HepG2 (cell line): ENCODE results near the gene OLFM1. TPM values are rescaled to one million over a fixed set of nuclear protein-coding genes. Genes with fewer than 3 reads are reported as not detected.

ENCODE experiments used
- ATAC-seq: fragments of 200-7000 bp; cut with Tn5 transposase; 3 replicates; pipeline ENCODE4 v1.9.1; 2020; ENCODE audit warnings: mild to moderate bottlenecking, moderate library complexity
- BruUV-seq: library from RNA; stranded (reverse); fragments of 400-500 nt; replicated peaks from 2 replicates; lab custom pipeline; 2021; lab: Mats Ljungman, UMichigan
- CTCF ChIA-PET: fragments of 300-600 bp; formaldehyde crosslinking; extraction: SDS; loops from one replicate; lab custom pipeline; 2021; ENCODE audit warnings: low total read pairs, inconsistent platforms, low intra/inter-chr PET ratio; lab: Yijun Ruan, JAX
- POLR2A ChIA-PET: fragments of 350-600 bp; sonication (Branson Sonifier 250); formaldehyde crosslinking; loops from one replicate; lab custom pipeline; 2020; ENCODE audit warnings: antibody characterized with exemption, inconsistent platforms; lab: Yijun Ruan, JAX
- DNase-seq: peaks from one replicate; pipeline ENCODE4 v3.0.0-alpha.2; 2015; ENCODE audit warnings: low spot score
- FAIRE-seq: peaks from 3 replicates; lab custom pipeline; 2011; peaks lifted over from hg19 to GRCh38; lab: Jason Lieb, UNC
- H2AFZ ChIP-seq: one replicate; pipeline ENCODE4 v1.6.1; 2011; ENCODE audit warnings: low read length, inconsistent platforms
- H3K27ac ChIP-seq: fragments of 300-600 bp; 3 replicates; pipeline ENCODE4 v1.8.0; 2011; ENCODE audit warnings: mixed run types, mild to moderate bottlenecking, mixed read lengths, low read length, inconsistent platforms; ENCODE audit not compliant: insufficient read depth; ENCODE audit errors: extremely low read length
- H3K27me3 ChIP-seq, 2 experiments: fragments of 200-600 bp in 1 of 2; 2 replicates in 1 of 2; 3 replicates in 1 of 2; pipeline versions ENCODE4 v1.6.0 to v1.8.0; 2011; ENCODE audit warnings: low read length in 2 of 2, mild to moderate bottlenecking in 2 of 2, moderate library complexity in 2 of 2, inconsistent platforms in 1 of 2; ENCODE audit not compliant: insufficient read depth in 2 of 2, control insufficient read depth in 1 of 2
- H3K36me3 ChIP-seq, 2 experiments: fragments of 200-600 bp in 1 of 2; replicated peaks in 1 of 2; 2 replicates in 1 of 2; 3 replicates in 1 of 2; pipeline versions ENCODE4 v1.5.1 to v1.8.0; 2011; ENCODE audit warnings: low read length in 2 of 2, inconsistent platforms in 1 of 2; ENCODE audit not compliant: insufficient read depth in 2 of 2, control insufficient read depth in 1 of 2
- H3K4me1 ChIP-seq: 2 replicates; pipeline ENCODE4 v1.5.1; 2012; ENCODE audit warnings: low read length, inconsistent platforms; ENCODE audit not compliant: insufficient read depth
- H3K4me2 ChIP-seq: 2 replicates; pipeline ENCODE4 v1.6.0; 2011; ENCODE audit warnings: low read depth, low read length, inconsistent platforms
- H3K4me3 ChIP-seq, 3 experiments: fragments of 200-600 bp in 1 of 3; sonication (generic), shearing (Covaris generic) in 1 of 3; replicated peaks in 1 of 3; 2 replicates each; pipeline ENCODE4 v1.5.1; 2011 to 2016; ENCODE audit warnings: low read length in 3 of 3, inconsistent platforms in 2 of 3, low read depth in 2 of 3, mild to moderate bottlenecking in 2 of 3, control low read depth in 1 of 3, mixed read lengths in 1 of 3; ENCODE audit not compliant: insufficient read depth in 1 of 3
- H3K79me2 ChIP-seq: one replicate; pipeline ENCODE4 v1.6.1; 2011; ENCODE audit warnings: low read length, inconsistent platforms; ENCODE audit not compliant: insufficient read depth
- H3K9ac ChIP-seq: 2 replicates; pipeline ENCODE4 v1.6.0; 2011; ENCODE audit warnings: mild to moderate bottlenecking, low read depth, low read length, inconsistent platforms; ENCODE audit not compliant: insufficient read depth
- H3K9me3 ChIP-seq: 2 replicates; pipeline ENCODE4 v1.5.1; 2012; ENCODE audit warnings: mild to moderate bottlenecking, low read length
- H4K20me1 ChIP-seq: 2 replicates; pipeline ENCODE4 v1.6.0; 2011; ENCODE audit warnings: inconsistent platforms, mild to moderate bottlenecking, low read length, moderate library complexity; ENCODE audit not compliant: insufficient read depth
- BORCS8-MEF2B ChIP-seq: sonication (generic); formaldehyde crosslinking; IDR thresholded peaks from 2 replicates; pipeline ENCODE4 v1.8.0; 2022; ENCODE audit warnings: mild to moderate bottlenecking, missing genetic modification reagents
- CBX5 ChIP-seq: sonication (generic); formaldehyde crosslinking; IDR thresholded peaks from 2 replicates; pipeline ENCODE4 v1.4.0; 2020; ENCODE audit warnings: missing genetic modification reagents, borderline replicate concordance
- ETV6 ChIP-seq: sonication (generic); formaldehyde crosslinking; conservative IDR thresholded peaks from 2 replicates; pipeline ENCODE4 v1.4.0; 2020; ENCODE audit warnings: missing genetic modification reagents
- HHEX ChIP-seq: IDR thresholded peaks from 2 replicates; pipeline ENCODE4 v1.6.1; 2016; ENCODE audit warnings: control low read depth
- NR2F1 ChIP-seq, 2 experiments: fragments of 450-650 bp in 1 of 2; formaldehyde crosslinking in 1 of 2; IDR thresholded peaks; 2 replicates each; pipeline versions ENCODE4 v1.5.0 to v1.6.1; 2016 to 2020; ENCODE audit warnings: mild to moderate bottlenecking in 1 of 2, missing compliant biosample characterization in 1 of 2, missing genetic modification reagents in 1 of 2, moderate library complexity in 1 of 2
- POLR2AphosphoS2 ChIP-seq: IDR thresholded peaks from 2 replicates; pipeline ENCODE4 v1.6.1; 2011; ENCODE audit warnings: low read depth, low read length, improper control_type of control experiment
- SMYD3 ChIP-seq: sonication (generic); formaldehyde crosslinking; IDR thresholded peaks from 2 replicates; pipeline ENCODE4 v1.8.1; 2023; ENCODE audit warnings: mild to moderate bottlenecking, missing genetic modification reagents
- YEATS2 ChIP-seq: sonication (generic); formaldehyde crosslinking; IDR thresholded peaks from 2 replicates; pipeline ENCODE4 v1.4.0; 2020; ENCODE audit warnings: missing genetic modification reagents, borderline replicate concordance
- ZBTB7A ChIP-seq: sonication (generic); formaldehyde crosslinking; IDR thresholded peaks from 2 replicates; pipeline ENCODE4 v1.8.0; 2022; ENCODE audit warnings: mild to moderate bottlenecking, missing genetic modification reagents
- ZFAT ChIP-seq: sonication (generic); formaldehyde crosslinking; conservative IDR thresholded peaks from 2 replicates; pipeline ENCODE4 v1.8.1; 2023; ENCODE audit warnings: missing genetic modification reagents, inconsistent platforms
- ZNF343 ChIP-seq: sonication (generic); formaldehyde crosslinking; IDR thresholded peaks from 2 replicates; pipeline ENCODE4 v1.4.0; 2020; ENCODE audit warnings: mild to moderate bottlenecking, missing genetic modification reagents
- ZNF362 ChIP-seq: sonication (generic); formaldehyde crosslinking; IDR thresholded peaks from 2 replicates; pipeline ENCODE4 v1.4.0; 2020; ENCODE audit warnings: missing genetic modification reagents, mild to moderate bottlenecking, borderline replicate concordance
- ZNF512B ChIP-seq: sonication (generic); formaldehyde crosslinking; IDR thresholded peaks from 2 replicates; pipeline ENCODE4 v1.5.1; 2020; ENCODE audit warnings: missing genetic modification reagents, mild to moderate bottlenecking, borderline replicate concordance
- ZNF644 ChIP-seq: IDR thresholded peaks from 2 replicates; pipeline ENCODE4 v1.6.1; 2016; ENCODE audit warnings: low read depth
- ZNF749 ChIP-seq: sonication (generic); formaldehyde crosslinking; IDR thresholded peaks from 2 replicates; pipeline ENCODE4 v1.8.0; 2022; ENCODE audit warnings: mild to moderate bottlenecking, missing genetic modification reagents, moderate library complexity, borderline replicate concordance
- WGBS: methylation state at CpG from one replicate; pipeline ENCODE4 v1.1.6; 2017; ENCODE audit warnings: low lambda C conversion rate; 5-methylcytosine and 5-hydroxymethylcytosine counted together
- in situ Hi-C: cut with HindIII; loops from 2 replicates; pipeline ENCODE4 v1.10.0; 2017; ENCODE audit warnings: low pct_unique_long_range_greater_than_20kb; ENCODE audit not compliant: extremely low pct_ligation_motif_present
- intact Hi-C: fragments of 100-400 bp; cut with micrococcal nuclease; formaldehyde crosslinking; loops from one replicate; pipeline ENCODE4 v1.10.0; 2022; ENCODE audit not compliant: unreplicated experiment
- polyA plus RNA-seq, 8 experiments: library from polyadenylated mRNA; depleted of rRNA in 3 of 8; stranded (reverse) in 7 of 8; unstranded in 1 of 8; fragments of >200 nt; fragmentation: Illumina TruSeq in 4 of 8; extraction: Trizol in 4 of 8; gene quantifications; 2 replicates each; pipeline versions ENCODE4 v1.2.1 to v1.2.3, GENCODE V29; 2011 to 2016; ENCODE audit warnings: low read depth in 4 of 8, missing spikeins in 1 of 8, mixed read lengths in 1 of 8; ENCODE audit not compliant: insufficient read depth in 1 of 8
- total RNA-seq, 5 experiments: library from RNA; depleted of rRNA; stranded (reverse); fragments of >200 nt; fragmentation: Illumina TruSeq; extraction: Trizol; gene quantifications; 2 replicates each; pipeline ENCODE4 v1.2.3, GENCODE V29; 2016; ENCODE audit warnings: low read depth in 1 of 5
- TF ChIP-seq, protein P1 (sequence below): IDR thresholded peaks from 2 replicates; pipeline ENCODE4 v1.6.1; 2012; ENCODE audit warnings: low read depth, low read length, improper control_type of control experiment
- TF ChIP-seq, protein P2 (sequence below): IDR thresholded peaks from 2 replicates; pipeline ENCODE4 v1.6.1; 2018; ENCODE audit warnings: missing genetic modification reagents

Gene OLFM1
- total and polyA plus RNA-seq, 2 of the 13 experiments (the other 11 are each of a cell fraction or from before 2014, with no cell fraction given), result not detected

DNA sequence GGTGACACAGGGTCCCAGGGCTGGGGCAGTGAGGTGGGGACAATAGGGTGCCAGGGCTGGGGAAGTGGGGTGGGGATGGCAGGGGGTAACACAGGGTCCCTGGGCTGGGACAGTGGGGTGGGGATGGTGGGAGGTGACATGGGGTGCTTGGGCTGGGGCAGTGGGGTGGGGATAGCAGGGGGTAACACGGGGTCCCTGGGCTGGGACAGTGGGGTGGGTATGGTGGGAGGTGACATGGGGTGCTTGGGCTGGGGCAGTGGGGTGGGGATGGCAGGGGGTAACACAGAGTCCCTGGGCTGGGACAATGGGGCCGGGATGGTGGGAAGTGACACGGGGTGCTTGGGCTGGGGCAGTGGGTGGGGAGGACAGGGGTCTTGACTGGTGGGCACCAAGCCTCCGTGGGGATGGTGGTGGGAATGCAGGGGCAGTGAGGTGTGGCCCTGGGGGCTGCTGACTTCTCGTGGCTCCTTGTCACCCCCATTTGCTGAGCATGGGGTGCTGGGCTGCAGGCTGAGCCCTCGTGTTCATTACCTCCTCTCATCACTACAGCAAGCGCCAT lies 41.7 kb downstream of the OLFM1 start (continued):
- TF ChIP-seq ZNF512B (CRISPR knock-in tag) (no peak), ZBTB7A (CRISPR knock-in tag) (no peak), ZFAT (CRISPR knock-in tag) (no peak), ZNF343 (no peak), ETV6 (no peak), ZNF362 (CRISPR knock-in tag) (no peak), POLR2AphosphoS2 (no peak), YEATS2 (no peak)

DNA sequence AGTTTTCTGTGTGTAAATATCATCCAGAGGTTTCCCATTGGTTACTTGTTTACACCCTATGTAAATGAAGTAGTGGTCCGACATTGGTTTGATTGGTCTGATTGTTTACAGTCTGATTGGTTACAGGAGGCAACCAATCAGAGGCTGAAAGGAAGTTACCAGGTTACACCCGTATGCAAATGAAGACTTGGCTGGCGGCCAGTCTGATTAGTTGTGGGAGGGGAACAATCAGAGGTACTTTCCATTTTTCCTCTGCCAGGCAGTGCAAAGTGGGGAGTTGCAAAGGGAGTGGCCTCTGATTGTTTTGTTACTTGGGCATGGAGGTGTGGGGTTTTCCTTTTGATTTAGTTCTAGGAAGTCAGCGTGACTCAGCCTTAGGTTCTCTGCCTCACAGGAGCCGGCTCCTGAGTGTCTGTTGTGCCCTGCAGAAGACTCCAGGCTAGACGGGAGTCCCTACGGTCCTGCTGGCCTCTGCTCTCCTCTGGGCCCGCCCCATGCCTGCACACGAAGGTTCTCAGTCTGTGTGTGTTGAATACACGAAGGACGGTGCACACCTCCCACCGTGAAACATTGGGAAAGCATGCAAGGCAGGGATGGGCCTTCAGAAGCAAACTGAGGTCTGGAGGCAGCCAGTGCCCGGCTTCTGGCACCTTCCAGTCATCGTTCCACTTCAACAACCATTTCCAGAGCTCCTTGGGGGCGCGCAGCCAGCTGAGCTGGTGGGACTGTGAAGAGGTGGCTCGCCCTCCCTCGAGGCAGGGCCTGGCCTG lies 42.9 kb downstream of the OLFM1 start:
- BruUV-seq, result no TSS peak
- CTCF ChIA-PET, result no interaction called here
- Histone ChIP-seq H3K4me2 (no peak overlapping the region), H3K9me3 (no peaks in the 10 kb centered on the region), H3K36me3 (no peaks in the 10 kb centered on the region), H3K4me1 (no peaks in the 10 kb centered on the region), H3K4me3 (no peak overlapping the region), H2AFZ (no peak overlapping the region), H3K27ac (no peak overlapping the region), H3K9ac (no peak overlapping the region), H3K27me3 (peaks cover 1 to 57% of the 10 kb centered on the region in 2 experiments; a peak in 3 of 5 replicates), H4K20me1 (no peaks in the 10 kb centered on the region), H3K79me2 (no peaks in the 10 kb centered on the region)
- POLR2A ChIA-PET, result no interaction called here
- DNase-seq, result no peak
- 11% methylated on average over 7 of the region's 18 CpGs for WGBS
- in situ Hi-C loops, result no loop called here
- FAIRE-seq, result no peak
- intact Hi-C loops, result no loop called here
- ATAC-seq, result no peak
- TF ChIP-seq ZNF749 (CRISPR knock-in tag), result no peak
- TF ChIP-seq SMYD3 (CRISPR knock-in tag), result no peak
- TF ChIP-seq, protein P1, sequence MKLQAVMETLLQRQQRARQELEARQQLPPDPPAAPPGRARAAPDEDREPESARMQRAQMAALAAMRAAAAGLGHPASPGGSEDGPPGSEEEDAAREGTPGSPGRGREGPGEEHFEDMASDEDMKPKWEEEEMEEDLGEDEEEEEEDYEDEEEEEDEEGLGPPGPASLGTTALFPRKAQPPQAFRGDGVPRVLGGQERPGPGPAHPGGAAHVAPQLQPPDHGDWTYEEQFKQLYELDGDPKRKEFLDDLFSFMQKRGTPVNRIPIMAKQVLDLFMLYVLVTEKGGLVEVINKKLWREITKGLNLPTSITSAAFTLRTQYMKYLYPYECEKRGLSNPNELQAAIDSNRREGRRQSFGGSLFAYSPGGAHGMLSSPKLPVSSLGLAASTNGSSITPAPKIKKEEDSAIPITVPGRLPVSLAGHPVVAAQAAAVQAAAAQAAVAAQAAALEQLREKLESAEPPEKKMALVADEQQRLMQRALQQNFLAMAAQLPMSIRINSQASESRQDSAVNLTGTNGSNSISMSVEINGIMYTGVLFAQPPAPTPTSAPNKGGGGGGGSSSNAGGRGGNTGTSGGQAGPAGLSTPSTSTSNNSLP, result no peak
- no peak for TF ChIP-seq NR2F1 (CRISPR knock-in tag; IDR thresholded peaks at IDR 0.05)
- TF ChIP-seq CBX5 (CRISPR knock-in tag), result no peak
- no peak for TF ChIP-seq HHEX (CRISPR knock-in tag)
- TF ChIP-seq, protein P2, sequence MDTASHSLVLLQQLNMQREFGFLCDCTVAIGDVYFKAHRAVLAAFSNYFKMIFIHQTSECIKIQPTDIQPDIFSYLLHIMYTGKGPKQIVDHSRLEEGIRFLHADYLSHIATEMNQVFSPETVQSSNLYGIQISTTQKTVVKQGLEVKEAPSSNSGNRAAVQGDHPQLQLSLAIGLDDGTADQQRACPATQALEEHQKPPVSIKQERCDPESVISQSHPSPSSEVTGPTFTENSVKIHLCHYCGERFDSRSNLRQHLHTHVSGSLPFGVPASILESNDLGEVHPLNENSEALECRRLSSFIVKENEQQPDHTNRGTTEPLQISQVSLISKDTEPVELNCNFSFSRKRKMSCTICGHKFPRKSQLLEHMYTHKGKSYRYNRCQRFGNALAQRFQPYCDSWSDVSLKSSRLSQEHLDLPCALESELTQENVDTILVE (CRISPR knock-in tag), result no peak
- no peak for TF ChIP-seq BORCS8-MEF2B (CRISPR knock-in tag)
- TF ChIP-seq ZNF644, result no peak
